ENCODE data around the gene ZNF483. TPM values are rescaled to one million over a fixed set of nuclear protein-coding genes. Genes with fewer than 3 reads are reported as not detected.

The ZNF483 gene
- polyA plus RNA-seq, 3 donors: not detected

GRCh38 chr9:111610149-111610548 lies 85.2 kb downstream of the ZNF483 start:
- Mint-ChIP-seq H3K4me1 (no peaks in the 10 kb centered on the region), H3K36me3 (no peaks in the 10 kb centered on the region), H3K4me3 (no peak overlapping the region), H3K27ac (no peak overlapping the region), H3K9me3 (no peaks in the 10 kb centered on the region), H3K27me3 (ENCODE audit: low read depth in 3 of 3) (peaks cover 9 to 45% (median 12%) of the 10 kb centered on the region in 3 donors)
- DNase-seq: no peak
- TF ChIP-seq CTCF (IDR thresholded peaks at IDR 0.05): no peak
- H3K4me2 ChIP-seq (replicated peaks; ENCODE audit: extremely low read depth, low read length, poor library complexity, severe bottlenecking): no peak overlapping the region
- H3K9ac ChIP-seq (ENCODE audit: insufficient read depth, low read length, poor library complexity, severe bottlenecking): no peak overlapping the region
- intact Hi-C loops (cut with micrococcal nuclease): no loop called here
- WGBS (ENCODE audit: insufficient coverage): 76% methylated on average over 4 of the region's 5 CpGs
- H3K27me3 ChIP-seq (ENCODE audit: control insufficient read depth in 2 of 2, insufficient read depth in 2 of 2, low read length in 2 of 2): no peaks in the 10 kb centered on the region
- no peaks in the 10 kb centered on the region for H3K4me1 ChIP-seq (ENCODE audit: control insufficient read depth in 1 of 2, insufficient read depth in 2 of 2, low read length in 2 of 2)
- H3K27ac ChIP-seq (ENCODE audit: low read depth in 1 of 2, low read length in 2 of 2): no peak overlapping the region
- no peaks in the 10 kb centered on the region for H3K36me3 ChIP-seq (replicated peaks in 1 of 2; ENCODE audit: control insufficient read depth in 1 of 2, insufficient read depth in 2 of 2, low read length in 2 of 2)
- no peak overlapping the region for H2AFZ ChIP-seq (ENCODE audit: insufficient read depth, low read depth, low read length, poor library complexity, severe bottlenecking)
- no peaks in the 10 kb centered on the region for H3K9me3 ChIP-seq (replicated peaks in 1 of 2; ENCODE audit: control insufficient read depth in 1 of 2, insufficient read depth in 1 of 2, low read length in 2 of 2)
- H4K20me1 ChIP-seq (ENCODE audit: insufficient read depth, low read length): no peaks in the 10 kb centered on the region
- no peak overlapping the region for H3K4me3 ChIP-seq (replicated peaks in 1 of 3; ENCODE audit: low read depth in 2 of 3, low read length in 3 of 3)
- H3K79me2 ChIP-seq (ENCODE audit: insufficient read depth, low read length): no peaks in the 10 kb centered on the region

- Histone ChIP-seq H3K4me3 (replicated peaks in 1 of 3; ENCODE audit: low read depth in 2 of 3, low read length in 3 of 3) (no peak overlapping the region), H3K4me1 (ENCODE audit: control insufficient read depth in 1 of 2, insufficient read depth in 2 of 2, low read length in 2 of 2) (no peaks in the 10 kb centered on the region), H3K36me3 (replicated peaks in 1 of 2; ENCODE audit: control insufficient read depth in 1 of 2, insufficient read depth in 2 of 2, low read length in 2 of 2) (no peaks in the 10 kb centered on the region), H3K79me2 (ENCODE audit: insufficient read depth, low read length) (no peaks in the 10 kb centered on the region), H3K4me2 (replicated peaks; ENCODE audit: extremely low read depth, low read length, poor library complexity, severe bottlenecking) (no peak overlapping the region), H3K27me3 (ENCODE audit: control insufficient read depth in 2 of 2, insufficient read depth in 2 of 2, low read length in 2 of 2) (no peaks in the 10 kb centered on the region), H3K9ac (ENCODE audit: insufficient read depth, low read length, poor library complexity, severe bottlenecking) (no peak overlapping the region), H4K20me1 (ENCODE audit: insufficient read depth, low read length) (no peaks in the 10 kb centered on the region), H2AFZ (ENCODE audit: insufficient read depth, low read depth, low read length, poor library complexity, severe bottlenecking) (no peak overlapping the region), H3K27ac (ENCODE audit: low read depth in 1 of 2, low read length in 2 of 2) (no peak overlapping the region), H3K9me3 (replicated peaks in 1 of 2; ENCODE audit: control insufficient read depth in 1 of 2, insufficient read depth in 1 of 2, low read length in 2 of 2) (no peaks in the 10 kb centered on the region)
- intact Hi-C loops (cut with micrococcal nuclease): no loop called here
- H3K27me3 Mint-ChIP-seq (ENCODE audit: low read depth in 3 of 3): peaks cover 9 to 41% (median 14%) of the 10 kb centered on the region in 3 donors
- H3K27ac Mint-ChIP-seq: no peak overlapping the region
- no peaks in the 10 kb centered on the region for H3K9me3 Mint-ChIP-seq
- H3K36me3 Mint-ChIP-seq: no peaks in the 10 kb centered on the region
- no peak for DNase-seq
- H3K4me1 Mint-ChIP-seq: no peaks in the 10 kb centered on the region
- TF ChIP-seq CTCF (IDR thresholded peaks at IDR 0.05): no peak
- H3K4me3 Mint-ChIP-seq: no peak overlapping the region
- 86% methylated on average over 7 of the region's 7 CpGs for WGBS (ENCODE audit: insufficient coverage)
These were observed 85.9 kb downstream of the ZNF483 start for GRCh38 chr9:111610845-111611244.
